Measurements from ENCODE around the gene GPRIN1. TPM values are rescaled to one million over a fixed set of nuclear protein-coding genes. Genes with fewer than 3 reads are reported as not detected.
A peak's percentile ranks its signal among the peaks of the same experiment; 100 is the strongest.
"Not testable (repeated sequence)": the region's sequence is repeated elsewhere in the genome, so short reads cannot be mapped to it uniquely, and the experiment has no call there.

GPRIN1 gene
- total RNA-seq, 1 donor from 2014 or later = 7.7 TPM

DNA sequence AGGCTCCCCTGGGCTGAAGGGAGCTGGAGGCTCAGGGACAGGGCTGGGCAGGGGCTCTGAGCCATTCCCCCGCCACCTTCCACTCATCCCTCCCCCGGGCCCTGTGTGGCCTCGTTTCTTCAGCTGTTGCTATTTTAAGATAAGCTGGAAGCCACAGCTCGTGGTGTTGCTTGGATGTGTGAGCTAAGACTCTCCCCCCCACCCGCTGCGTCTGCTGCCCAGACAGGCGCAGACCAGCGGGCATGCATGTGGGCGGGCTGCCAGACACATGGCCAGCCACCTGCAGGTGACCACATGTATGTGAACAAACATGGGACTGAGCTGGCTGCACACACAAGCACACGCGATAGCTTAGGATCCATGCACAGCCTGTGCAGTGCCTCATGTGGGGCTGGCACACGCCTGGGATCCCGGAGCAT, 11.7 kb upstream of the GPRIN1 start:
- no peak for DNase-seq

GRCh38 chr5:176620333-176620981, 10.5 kb upstream of the GPRIN1 start:
- DNase-seq = no peak

GRCh38 chr5:176619569-176620332, 9.8 kb upstream of the GPRIN1 start:
- DNase-seq = no peak

DNA sequence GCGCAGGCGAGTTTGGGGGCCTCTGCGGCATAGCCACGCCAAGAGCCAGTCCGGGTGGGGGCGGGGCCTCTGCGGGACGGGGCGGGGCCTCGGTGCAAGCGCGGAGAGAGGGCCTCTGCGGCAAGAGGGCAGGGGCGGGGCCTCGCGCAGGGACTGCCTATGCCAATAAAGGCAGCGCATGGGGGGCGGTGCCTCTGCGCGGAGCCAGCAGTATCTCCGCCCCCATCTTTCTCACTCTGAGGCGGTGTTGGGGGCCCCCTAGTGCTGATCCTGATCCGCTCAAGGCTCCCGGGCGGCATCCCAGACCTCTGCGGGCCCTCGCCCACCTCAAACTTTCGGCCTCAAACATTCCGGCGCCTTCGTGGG, 9.2 kb upstream of the GPRIN1 start:
- DNase-seq = peak; percentile 93

- no peak for DNase-seq
Measured at GRCh38 chr5:176618783-176619182, 8.8 kb upstream of the GPRIN1 start.

GRCh38 chr5:176616511-176616910, 6.6 kb upstream of the GPRIN1 start:
- no peak for DNase-seq

DNA sequence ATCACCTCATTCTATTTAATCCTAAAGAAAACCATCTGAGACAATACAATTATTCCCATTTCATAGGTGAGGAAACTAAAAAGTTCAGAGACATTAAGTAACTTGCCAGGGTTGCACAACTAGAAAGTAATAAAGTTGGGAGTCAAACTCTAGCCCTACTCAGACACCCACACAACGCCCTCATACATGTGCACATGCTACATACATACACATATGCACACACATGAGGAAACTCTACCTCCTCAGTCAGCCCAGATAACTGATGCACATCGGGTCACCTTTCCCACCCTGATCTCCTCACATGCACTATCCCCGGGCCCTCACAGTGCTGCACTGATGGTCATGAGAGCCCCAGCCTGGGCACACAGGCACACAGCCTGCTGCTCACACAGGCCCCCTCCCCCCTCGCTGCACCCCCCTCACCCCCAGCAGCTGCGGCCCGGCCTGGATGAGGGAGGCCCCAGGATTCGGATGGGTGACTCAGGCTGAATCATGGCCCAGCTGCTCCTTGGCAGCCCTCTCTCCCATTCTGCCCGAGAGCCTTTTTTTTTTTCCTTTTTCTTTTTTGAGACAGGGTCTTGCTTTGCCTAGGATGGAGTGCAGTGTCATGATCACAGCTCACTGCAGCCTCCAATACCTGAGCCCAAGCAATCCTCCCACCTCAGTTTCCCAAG, 5.0 kb upstream of the GPRIN1 start:
- DNase-seq = peak; percentile 88

DNA sequence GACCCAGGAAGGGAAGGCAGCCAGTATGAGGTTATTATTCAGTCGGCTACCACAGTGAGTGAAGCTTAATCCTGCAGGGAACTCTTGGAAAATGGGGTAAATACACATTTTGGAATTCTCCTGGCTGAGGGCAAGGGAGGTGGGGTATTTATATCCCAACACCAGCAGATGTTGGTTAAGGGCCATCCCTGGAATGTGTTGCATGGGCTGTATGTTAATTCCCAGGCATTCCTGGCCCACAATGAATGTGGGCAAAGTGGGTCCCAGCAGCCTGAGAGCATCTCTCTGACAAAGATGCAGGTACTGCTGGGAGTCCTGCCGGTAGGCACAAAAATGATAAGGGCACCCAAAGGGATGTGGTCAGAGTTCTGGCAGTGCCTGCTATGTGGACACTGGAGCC, 2.9 kb upstream of the GPRIN1 start:
- DNase-seq = no peak

GRCh38 chr5:176612008-176612407, 2.1 kb upstream of the GPRIN1 start:
- no peak for DNase-seq

GRCh38 chr5:176611435-176611834, 1.5 kb upstream of the GPRIN1 start:
- peak; percentile 94 for DNase-seq

- DNase-seq = no peak
Measured at GRCh38 chr5:176610435-176610773, 448 bp upstream of the GPRIN1 start.

- DNase-seq = peak; percentile 43
Measured at GRCh38 chr5:176608937-176609723, 826 bp downstream of the GPRIN1 start.

DNA sequence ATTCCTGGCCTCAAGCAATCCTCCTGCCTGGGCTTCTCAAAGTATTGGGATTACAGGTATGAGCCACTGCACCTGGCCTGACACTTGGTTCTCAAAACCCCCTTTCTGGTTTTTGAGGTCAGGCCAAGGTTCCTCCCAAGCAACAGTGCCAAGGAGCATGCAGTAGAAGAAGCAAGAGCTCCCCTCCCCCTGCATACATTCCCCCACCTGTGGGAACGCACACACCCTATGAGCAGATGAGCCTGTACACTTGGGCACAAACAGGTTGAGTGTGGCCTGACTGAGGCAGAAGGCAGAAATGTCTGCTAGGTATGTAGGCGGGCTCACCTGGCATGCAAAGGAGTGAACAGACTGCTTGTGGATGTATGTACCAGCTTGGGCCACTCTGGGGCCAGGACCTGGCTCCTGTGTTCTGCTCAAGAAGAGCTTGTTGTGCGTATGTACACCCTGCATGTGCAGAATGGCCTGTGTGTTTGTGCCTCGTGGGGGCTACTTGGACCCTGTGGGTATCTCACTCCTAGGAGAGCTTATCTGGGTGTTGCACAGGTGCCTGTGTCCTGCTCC, 1.7 kb downstream of the GPRIN1 start:
- DNase-seq = no peak

- DNase-seq = no peak
Measured at GRCh38 chr5:176606875-176607274, 3.1 kb downstream of the GPRIN1 start.

GRCh38 chr5:176606032-176606431, 3.9 kb downstream of the GPRIN1 start:
- DNase-seq = no peak

DNA sequence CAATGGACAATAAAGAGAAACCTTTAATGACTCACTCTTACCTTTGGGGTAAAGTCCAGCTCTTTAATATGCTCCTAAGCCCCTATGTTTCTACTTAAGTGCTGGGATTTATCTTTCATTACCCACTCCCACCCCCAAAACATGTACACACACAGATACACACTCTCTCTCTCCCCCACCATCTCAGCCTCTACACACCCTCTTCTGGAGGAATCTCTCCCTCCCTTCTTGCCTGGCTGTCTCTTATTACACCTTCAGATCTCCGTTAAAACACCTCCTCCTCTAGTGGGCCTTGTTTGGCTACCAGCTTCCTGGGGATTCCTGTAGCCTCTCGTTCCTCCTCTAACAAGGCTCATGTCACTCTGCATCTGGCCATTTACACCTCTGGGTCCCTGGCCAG, 6.9 kb downstream of the GPRIN1 start:
- DNase-seq = no peak

DNA sequence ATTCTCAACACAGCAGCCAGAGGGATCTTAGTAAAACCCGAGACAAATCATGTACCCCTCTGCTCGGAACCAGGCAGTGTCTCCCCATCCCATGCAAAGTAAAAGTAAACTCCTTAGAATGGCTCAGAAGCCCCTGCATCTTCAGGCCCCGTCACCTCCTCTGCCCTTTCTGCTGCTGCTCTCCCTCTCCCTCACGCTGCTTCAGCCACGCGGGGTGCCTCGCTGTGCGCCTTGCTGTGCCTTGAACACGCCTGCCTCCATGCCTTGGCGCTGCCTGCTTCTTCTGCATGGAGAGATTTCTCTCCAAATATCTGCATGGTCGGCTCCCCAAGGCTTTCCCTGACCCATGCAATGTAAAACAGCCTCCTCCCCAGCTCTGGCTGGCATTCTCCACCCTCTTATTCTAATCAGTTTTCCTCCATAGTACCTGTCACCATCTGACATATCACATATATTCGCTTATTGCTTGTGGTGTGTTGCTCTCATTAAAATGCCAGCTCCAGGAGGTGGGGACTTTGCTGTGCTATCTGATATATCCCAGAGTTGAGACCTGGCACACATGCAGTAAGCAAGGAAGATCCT, 8.0 kb downstream of the GPRIN1 start:
- DNase-seq = no peak

DNA sequence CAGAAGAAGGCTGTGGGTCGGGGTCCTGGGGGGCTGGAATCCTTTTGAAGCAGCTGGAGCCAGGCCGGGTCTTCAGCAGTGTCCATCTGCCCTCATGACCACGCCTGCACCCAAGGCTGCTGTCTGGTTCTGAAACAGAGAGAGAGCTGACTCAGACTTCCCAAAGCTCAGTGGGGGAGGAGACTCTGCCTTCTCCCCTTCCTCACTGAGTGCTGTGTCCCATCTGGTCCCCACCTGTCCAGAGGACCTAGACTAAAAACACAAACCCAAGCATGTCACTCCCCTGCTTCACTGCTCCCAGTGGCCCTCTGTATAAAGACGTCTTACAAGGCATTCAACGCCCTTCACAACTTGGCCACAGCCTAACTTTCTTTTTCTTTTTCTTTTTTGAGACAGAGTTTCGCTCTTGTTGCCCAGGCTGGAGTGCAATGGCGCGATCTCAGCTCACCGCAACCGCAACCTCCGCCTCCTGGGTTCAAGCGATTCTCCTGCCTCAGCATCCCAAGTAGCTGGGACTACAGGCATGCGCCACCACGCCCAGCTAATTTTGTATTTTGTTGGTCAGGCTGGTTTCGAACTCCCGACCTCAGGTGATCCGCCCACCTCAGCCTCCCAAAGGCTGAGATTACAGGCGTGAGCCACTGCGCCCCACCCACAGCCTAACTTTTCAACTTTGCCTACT, 10.1 kb downstream of the GPRIN1 start:
- not testable (repeated sequence) for DNase-seq

- no peak for DNase-seq
Measured at GRCh38 chr5:176597417-176598389, 12.3 kb downstream of the GPRIN1 start.

DNA sequence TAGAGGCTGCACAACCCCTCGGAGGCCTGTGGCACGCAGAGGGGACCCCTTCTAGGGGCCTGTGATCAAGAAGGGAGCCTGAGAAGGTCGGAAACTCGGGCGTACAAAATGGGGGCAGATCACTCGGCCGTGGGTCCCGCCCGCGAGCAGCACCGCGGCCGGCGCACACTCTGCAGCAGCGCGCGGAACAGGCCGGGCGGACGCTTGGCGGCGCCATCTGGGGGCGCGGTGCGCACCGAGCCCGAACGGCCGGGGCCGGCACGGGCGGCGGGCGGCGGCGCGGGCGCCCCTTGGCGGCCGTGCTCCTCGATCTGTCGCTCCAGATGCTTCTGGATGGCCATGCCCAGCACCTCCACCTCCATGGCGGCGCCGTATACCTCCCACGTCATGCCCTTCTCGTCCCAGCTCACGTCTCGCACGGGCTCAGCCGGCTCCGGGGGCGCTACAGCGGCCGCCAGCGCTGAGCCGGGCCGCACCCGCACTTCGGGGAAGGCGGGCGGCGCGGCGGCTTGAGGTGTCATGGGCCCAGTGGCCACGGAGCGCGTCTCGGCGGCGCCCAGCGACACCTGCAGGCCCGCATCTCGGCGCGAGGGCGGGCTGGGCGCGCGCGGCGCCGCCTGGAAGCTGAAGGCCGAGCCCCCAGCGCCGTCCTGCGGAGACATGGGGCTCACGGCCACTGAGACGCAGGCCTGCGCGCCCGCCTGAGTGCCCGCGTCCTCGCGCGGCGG, 13.1 kb downstream of the GPRIN1 start:
- DNase-seq = peak; percentile 77

Measured in dermis blood vessel endothelial cell (primary cell).